OCI-LY3 (cell line): ENCODE data around the gene ANKS1A.
"Not testable (repeated sequence)": the region's sequence is repeated elsewhere in the genome, so short reads cannot be mapped to it uniquely, and the experiment has no call there.

Source experiments
- H2AFZ ChIP-seq: fragments of 200-600, 300-600 bp; shearing (Covaris generic); 2 replicates; pipeline ENCODE4 v1.6.0; 2014; ENCODE audit warnings: antibody characterized with exemption, low read depth, low read length
- H3K27ac ChIP-seq: fragments of 200-600, 300-600 bp; sonication (generic); 2 replicates; pipeline ENCODE4 v1.5.1; 2014; ENCODE audit warnings: mild to moderate bottlenecking, low read length, moderate library complexity, mixed read lengths
- H3K27me3 ChIP-seq: fragments of 200-600, 300-600 bp; sonication (generic); 2 replicates; pipeline ENCODE4 v1.6.1; 2014; ENCODE audit warnings: low read depth, low read length, mixed read lengths
- H3K36me3 ChIP-seq: fragments of 200-600, 300-600 bp; sonication (generic); replicated peaks from 2 replicates; pipeline ENCODE3; 2014; ENCODE audit warnings: low read depth, low read length, mixed read lengths
- H3K4me1 ChIP-seq: fragments of 300-600, 200-600 bp; sonication (generic); 2 replicates; pipeline ENCODE4 v1.6.1; 2014; ENCODE audit warnings: low read length, mixed read lengths
- H3K4me2 ChIP-seq: fragments of 200-600, 300-600 bp; sonication (generic); 2 replicates; pipeline ENCODE4 v1.6.1; 2014; ENCODE audit warnings: low read length, mixed read lengths
- H3K4me3 ChIP-seq: fragments of 300-600, 200-600 bp; sonication (generic); 2 replicates; pipeline ENCODE4 v1.5.1; 2014; ENCODE audit warnings: antibody characterized with exemption, mild to moderate bottlenecking, low read length, moderate library complexity
- H3K79me2 ChIP-seq: fragments of 300-600, 200-600 bp; shearing (Covaris generic); 2 replicates; pipeline ENCODE4 v1.6.1; 2014; ENCODE audit warnings: mild to moderate bottlenecking, low read length, mixed read lengths
- H3K9ac ChIP-seq: fragments of 300-600, 200-600 bp; shearing (Covaris generic); 2 replicates; pipeline ENCODE4 v1.6.0; 2014; ENCODE audit warnings: mild to moderate bottlenecking, low read length, moderate library complexity
- H3K9me3 ChIP-seq: fragments of 200-600, 300-600 bp; shearing (Covaris generic); 2 replicates; pipeline ENCODE4 v1.6.1; 2014; ENCODE audit warnings: low read length, mixed read lengths; ENCODE audit not compliant: insufficient read depth
- H4K20me1 ChIP-seq: fragments of 200-600, 300-600 bp; sonication (generic); 2 replicates; pipeline ENCODE4 v1.6.1; 2016; ENCODE audit warnings: low read length, mixed read lengths; ENCODE audit not compliant: insufficient read depth
- CTCF ChIP-seq: fragments of 200-600, 300-600 bp; sonication (generic); IDR thresholded peaks from 2 replicates; pipeline ENCODE4 v1.5.1; 2014; ENCODE audit warnings: antibody characterized with exemption, low read length, low read depth
- EZH2phosphoT487 ChIP-seq: fragments of 200-600 bp; shearing (Covaris generic); IDR thresholded peaks from 2 replicates; pipeline ENCODE4 v1.6.1; 2018; ENCODE audit warnings: antibody characterized with exemption, mixed run types, low read depth

The ANKS1A gene

GRCh38 chr6:34888874-34889555, at the start of gene ANKS1A:
TSS of gene ANKS1A (plus strand) at chr6:34889255. CDS start at chr6:34889403, 148 bp downstream.
- Histone ChIP-seq H3K79me2 (peaks cover 27% of the 10 kb centered on the region), H3K4me2 (peak within 1 kb of the TSS; percentile 94), H2AFZ (peak within 1 kb of the TSS; percentile 78), H3K4me1 (peaks cover 10% of the 10 kb centered on the region), H3K9ac (peak within 1 kb of the TSS; percentile 72), H3K27ac (peak within 1 kb of the TSS; percentile 52), H3K4me3 (peak within 1 kb of the TSS; percentile 86), H3K27me3 (no peaks in the 10 kb centered on the region), H3K9me3 (no peaks in the 10 kb centered on the region), H3K36me3 (peaks cover 2% of the 10 kb centered on the region), H4K20me1 (no peaks in the 10 kb centered on the region)
- TF ChIP-seq CTCF, result no peak
- TF ChIP-seq EZH2phosphoT487, result no peak

GRCh38 chr6:34839666-34840352, 49.2 kb upstream of the ANKS1A start:
- no peaks in the 10 kb centered on the region for H3K79me2 ChIP-seq
- no peak overlapping the region for H3K9ac ChIP-seq
- no peak for TF ChIP-seq EZH2phosphoT487
- no peak for TF ChIP-seq CTCF
- H3K36me3 ChIP-seq, result peaks cover 3% of the 10 kb centered on the region
- H3K4me3 ChIP-seq, result no peak overlapping the region
- no peaks in the 10 kb centered on the region for H3K27me3 ChIP-seq
- no peaks in the 10 kb centered on the region for H4K20me1 ChIP-seq
- no peak overlapping the region for H3K4me2 ChIP-seq
- no peaks in the 10 kb centered on the region for H3K9me3 ChIP-seq
- no peak overlapping the region for H2AFZ ChIP-seq
- H3K4me1 ChIP-seq, result no peaks in the 10 kb centered on the region
- no peak overlapping the region for H3K27ac ChIP-seq

- H3K4me2 ChIP-seq, H3K9me3 ChIP-seq, H3K79me2 ChIP-seq, H4K20me1 ChIP-seq, H3K36me3 ChIP-seq, H3K27me3 ChIP-seq, H3K27ac ChIP-seq, H3K4me3 ChIP-seq, H2AFZ ChIP-seq, H3K9ac ChIP-seq, H3K4me1 ChIP-seq: not testable (repeated sequence)
These were observed 40.0 kb upstream of the ANKS1A start for GRCh38 chr6:34849066-34849465.

- Histone ChIP-seq H4K20me1 (no peaks in the 10 kb centered on the region), H3K9me3 (no peaks in the 10 kb centered on the region), H3K36me3 (no peaks in the 10 kb centered on the region), H3K4me1 (no peaks in the 10 kb centered on the region), H3K79me2 (no peaks in the 10 kb centered on the region), H3K4me2 (no peak overlapping the region), H3K27ac (no peak overlapping the region), H3K4me3 (no peak overlapping the region), H3K9ac (no peak overlapping the region), H3K27me3 (no peaks in the 10 kb centered on the region), H2AFZ (no peak overlapping the region)
- no peak for TF ChIP-seq EZH2phosphoT487
- TF ChIP-seq CTCF, result no peak
These were observed 37.7 kb upstream of the ANKS1A start for GRCh38 chr6:34851361-34851760.
